K562 (cell line): Measurements from ENCODE around the gene PHKA2. TPM values are rescaled to one million over a fixed set of nuclear protein-coding genes. Genes with fewer than 3 reads are reported as not detected.

Experiments
- BRD4 ChIP-seq: fragments of 200-600 bp; sonication (generic); IDR thresholded peaks from 2 replicates; pipeline ENCODE4 v1.6.1; 2017; ENCODE audit warnings: inconsistent platforms
- CBFB ChIP-seq: sonication (generic); formaldehyde crosslinking; IDR thresholded peaks from 2 replicates; pipeline ENCODE4 v1.4.0; 2020; ENCODE audit warnings: mild to moderate bottlenecking, missing genetic modification reagents
- CREM ChIP-seq: IDR thresholded peaks from 2 replicates; pipeline ENCODE4 v1.6.1; 2014; ENCODE audit warnings: antibody characterized with exemption, low read depth
- ELF2 ChIP-seq: fragments of 250-450 bp; sonication (Bioruptor Pico); IDR thresholded peaks from 2 replicates; pipeline ENCODE4 v1.5.0; 2021; ENCODE audit warnings: mild to moderate bottlenecking
- HDAC8 ChIP-seq: fragments of 450-650 bp; IDR thresholded peaks from 2 replicates; pipeline ENCODE4 v1.6.1; 2016; ENCODE audit warnings: mild to moderate bottlenecking, missing genetic modification characterization, moderate library complexity, missing compliant biosample characterization
- HDGF ChIP-seq: fragments of 450-650 bp; IDR thresholded peaks from 2 replicates; pipeline ENCODE4 v1.6.1; 2016
- KDM4B ChIP-seq, 2 experiments: fragments of 450-650 bp in 1 of 2; sonication (generic) in 1 of 2; IDR thresholded peaks; 2 replicates each; pipeline ENCODE4 v1.6.1; 2016 to 2017; ENCODE audit warnings: borderline replicate concordance in 2 of 2, antibody characterized with exemption in 1 of 2, low read depth in 1 of 2, mild to moderate bottlenecking in 1 of 2
- MBD2 ChIP-seq: sonication (generic); IDR thresholded peaks from 2 replicates; pipeline ENCODE4 v1.6.1; 2016; ENCODE audit warnings: low read depth, borderline replicate concordance
- NFATC3 ChIP-seq: fragments of 450-650 bp; IDR thresholded peaks from 2 replicates; pipeline ENCODE4 v1.6.1; 2017; ENCODE audit warnings: mild to moderate bottlenecking
- PCBP2 ChIP-seq: fragments of 200-400 bp; formaldehyde crosslinking; IDR thresholded peaks from 2 replicates; pipeline ENCODE4 v1.6.1; 2018; ENCODE audit warnings: low read length, low read depth, mild to moderate bottlenecking, moderate library complexity; ENCODE audit not compliant: poor library complexity, severe bottlenecking
- SMAD2 ChIP-seq: fragments of 150-350 bp; IDR thresholded peaks from 2 replicates; pipeline ENCODE4 v1.6.1; 2014; ENCODE audit warnings: low read depth, mild to moderate bottlenecking, low read length
- STAT5B ChIP-seq: fragments of 250-450 bp; sonication (Bioruptor Pico); IDR thresholded peaks from 2 replicates; pipeline ENCODE4 v1.8.0; 2021; ENCODE audit warnings: mild to moderate bottlenecking, inconsistent platforms
- TRIM28 ChIP-seq: fragments of 450-650 bp; IDR thresholded peaks from 2 replicates; pipeline ENCODE4 v1.6.1; 2017
- ZBTB11 ChIP-seq, 3 experiments: fragments of 200-800 bp in 1 of 3; fragments of 250-450 bp in 1 of 3; fragments of 450-650 bp in 1 of 3; sonication (Bioruptor Pico) in 1 of 3; sonication (Bioruptor generic) in 1 of 3; formaldehyde crosslinking in 1 of 3; IDR thresholded peaks; 2 replicates each; pipeline versions ENCODE4 v1.6.1 to v1.8.0; 2016 to 2022; ENCODE audit warnings: mild to moderate bottlenecking in 2 of 3, missing genetic modification characterization in 2 of 3, missing compliant biosample characterization in 1 of 3, moderate library complexity in 1 of 3
- ZFX ChIP-seq: sonication (generic); formaldehyde crosslinking; IDR thresholded peaks from 2 replicates; pipeline ENCODE4 v1.8.0; 2022; ENCODE audit warnings: mild to moderate bottlenecking, missing genetic modification reagents, moderate library complexity
- ZNF41 ChIP-seq: fragments of 250-450 bp; sonication (Bioruptor Pico); conservative IDR thresholded peaks from 2 replicates; pipeline ENCODE4 v1.4.0; 2020; ENCODE audit warnings: mild to moderate bottlenecking
- ZNF589 ChIP-seq: fragments of 200-800 bp; sonication (Bioruptor generic); IDR thresholded peaks from 2 replicates; pipeline ENCODE4 v1.6.1; 2016; ENCODE audit warnings: low read depth, missing genetic modification characterization, missing compliant biosample characterization
- polyA plus RNA-seq, 8 experiments: library from polyadenylated mRNA; depleted of rRNA in 4 of 8; stranded (reverse) in 5 of 8; unstranded in 3 of 8; fragments of >200 nt; fragmentation: Nextera tagmentation in 2 of 8; fragmentation: Illumina TruSeq in 1 of 8; extraction: Ambion mirVana in 2 of 8; extraction: Trizol in 1 of 8; gene quantifications; 2 replicates each; pipeline versions ENCODE4 v1.2.1 to v1.2.3, GENCODE V29; 2011 to 2014; ENCODE audit warnings: inconsistent platforms in 1 of 8, missing spikeins in 1 of 8
- total RNA-seq, 7 experiments: library from RNA; depleted of rRNA in 6 of 7; stranded (reverse); fragments of >200 nt in 6 of 7; fragmentation: Illumina TruSeq in 2 of 7; extraction: Trizol in 2 of 7; gene quantifications; 2 replicates each; pipeline versions ENCODE4 v1.2.1 to v1.2.3, GENCODE V29; 2011 to 2021; ENCODE audit warnings: low replicate concordance in 1 of 7

The PHKA2 gene
- total and polyA plus RNA-seq, 9 of the 15 experiments (the other 6 are each of a cell fraction or from before 2014, with no cell fraction given): 2.8 to 33.1 (median 20.3) TPM

- no peak for TF ChIP-seq ZFX
- TF ChIP-seq KDM4B (IDR thresholded peaks at IDR 0.05; ENCODE audit: borderline replicate concordance in 2 of 2, low read depth in 1 of 2): no peak
- no peak for TF ChIP-seq BRD4
- no peak for TF ChIP-seq STAT5B (CRISPR knock-in tag)
- TF ChIP-seq ELF2: no peak
- no peak for TF ChIP-seq HDGF
- no peak for TF ChIP-seq CBFB (CRISPR knock-in tag)
- TF ChIP-seq CREM: no peak
- no peak for TF ChIP-seq NFATC3
- TF ChIP-seq SMAD2: no peak
- TF ChIP-seq ZNF589 (CRISPR knock-in tag): no peak
- TF ChIP-seq ZBTB11 (CRISPR knock-in tag; IDR thresholded peaks at IDR 0.05): no peak
- no peak for TF ChIP-seq PCBP2
- no peak for TF ChIP-seq MBD2
- no peak for TF ChIP-seq TRIM28
- no peak for TF ChIP-seq HDAC8 (tag)
- no peak for TF ChIP-seq ZNF41 (CRISPR knock-in tag)
- TF ChIP-seq, all 486 proteins: peak for 0
Observed at GRCh38 chrX:18961686-18962085, 22.2 kb downstream of the PHKA2 start (continued).
